Spleen (tissue), 7 donors: ENCODE data around the gene CLEC4M.

Source experiments
- POLR2A ChIP-seq, 3 donors: fragments of 450-650 bp; IDR thresholded peaks; one replicate each; pipeline ENCODE4 v1.5.1; 2017; ENCODE audit warnings: antibody characterized with exemption in 3 of 3, mild to moderate bottlenecking in 1 of 3
- TF ChIP-seq, protein P1 (sequence below), 11 experiments: fragments of 200-600 bp in 7 of 11; fragments of 450-650 bp in 4 of 11; sonication (generic) in 4 of 11; IDR thresholded peaks in 8 of 11; conservative IDR thresholded peaks in 3 of 11; 1 replicate in 7 of 11; 2 replicates in 4 of 11; pipeline versions ENCODE4 v1.4.0 to v1.8.0; 2016 to 2021; ENCODE audit warnings: antibody characterized with exemption in 11 of 11, inconsistent platforms in 4 of 11, mild to moderate bottlenecking in 1 of 11
- donor health status: DM: no; HTN: no; CAD: no; lungs with moderate emphysema.
- donor health status: DM: no; HTN: no; CAD: no.
- donor health status: DM: no; HTN: no; CAD: no.

DNA sequence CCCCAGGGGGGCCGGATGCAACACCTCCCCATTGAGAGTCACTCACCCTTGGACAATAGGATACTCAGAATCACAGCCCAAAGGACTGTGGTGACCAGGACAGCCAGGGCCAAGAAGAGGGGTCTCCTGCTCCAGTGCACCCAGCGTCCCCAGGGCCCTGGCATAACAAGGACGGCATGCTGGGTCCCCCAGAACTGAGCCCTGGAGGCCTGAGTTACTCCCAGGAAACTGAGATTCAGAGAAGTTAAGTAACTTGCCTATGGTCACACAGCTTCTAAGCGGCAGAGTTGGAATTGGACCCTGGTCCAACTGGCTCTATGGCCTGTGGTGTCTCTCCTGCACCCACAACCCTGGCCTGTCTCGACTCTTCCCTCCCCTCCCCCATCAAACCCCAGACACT lies 31.4 kb upstream of the CLEC4M start:
- TF ChIP-seq, protein P1, sequence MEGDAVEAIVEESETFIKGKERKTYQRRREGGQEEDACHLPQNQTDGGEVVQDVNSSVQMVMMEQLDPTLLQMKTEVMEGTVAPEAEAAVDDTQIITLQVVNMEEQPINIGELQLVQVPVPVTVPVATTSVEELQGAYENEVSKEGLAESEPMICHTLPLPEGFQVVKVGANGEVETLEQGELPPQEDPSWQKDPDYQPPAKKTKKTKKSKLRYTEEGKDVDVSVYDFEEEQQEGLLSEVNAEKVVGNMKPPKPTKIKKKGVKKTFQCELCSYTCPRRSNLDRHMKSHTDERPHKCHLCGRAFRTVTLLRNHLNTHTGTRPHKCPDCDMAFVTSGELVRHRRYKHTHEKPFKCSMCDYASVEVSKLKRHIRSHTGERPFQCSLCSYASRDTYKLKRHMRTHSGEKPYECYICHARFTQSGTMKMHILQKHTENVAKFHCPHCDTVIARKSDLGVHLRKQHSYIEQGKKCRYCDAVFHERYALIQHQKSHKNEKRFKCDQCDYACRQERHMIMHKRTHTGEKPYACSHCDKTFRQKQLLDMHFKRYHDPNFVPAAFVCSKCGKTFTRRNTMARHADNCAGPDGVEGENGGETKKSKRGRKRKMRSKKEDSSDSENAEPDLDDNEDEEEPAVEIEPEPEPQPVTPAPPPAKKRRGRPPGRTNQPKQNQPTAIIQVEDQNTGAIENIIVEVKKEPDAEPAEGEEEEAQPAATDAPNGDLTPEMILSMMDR (IDR thresholded peaks at IDR 0.05 in 8 of 11, conservative IDR thresholded peaks at IDR 0.05 in 3 of 11) = no peak
- TF ChIP-seq POLR2A (IDR thresholded peaks at IDR 0.05) = no peak
